NT2/D1 (cell line): ENCODE data around the gene SURF1.

Source experiments
- YY1 ChIP-seq: IDR thresholded peaks from 2 replicates; pipeline ENCODE4 v1.6.1; 2011; ENCODE audit not compliant: insufficient read length, insufficient read depth
- ZNF274 ChIP-seq: IDR thresholded peaks from 2 replicates; pipeline ENCODE4 v1.6.1; 2011; ENCODE audit warnings: mild to moderate bottlenecking, low read depth, low read length

DNA sequence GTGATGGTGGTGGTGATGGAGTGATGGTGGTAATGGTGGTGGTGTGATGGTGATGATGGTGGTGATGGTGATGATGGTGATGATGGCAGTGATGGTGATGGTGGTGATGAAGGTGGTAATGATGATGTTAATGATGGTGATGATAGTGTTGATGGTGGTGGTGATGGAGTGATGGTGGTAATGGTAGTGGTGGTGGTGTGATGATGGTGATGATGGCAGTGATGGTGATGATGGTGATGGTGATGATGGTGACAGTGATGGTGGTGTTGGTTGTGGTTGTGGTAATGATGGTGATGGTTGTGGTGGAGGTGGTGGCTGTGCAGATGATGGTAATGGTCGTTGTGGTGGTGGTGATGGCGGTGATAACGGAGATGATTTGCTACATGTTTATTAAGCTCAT lies 27.2 kb upstream of the SURF1 start:
- TF ChIP-seq ZNF274 (no peak), YY1 (no peak)
